Endodermal cell (in vitro differentiated cells): Measurements from ENCODE around the gene MIX23. TPM values are rescaled to one million over a fixed set of nuclear protein-coding genes. Genes with fewer than 3 reads are reported as not detected.

Experiments used
- DNase-seq: peaks from one replicate; pipeline ENCODE4 v3.0.0-alpha.2; 2017
- H3K27ac ChIP-seq: 2 replicates; pipeline ENCODE4 v1.5.1; 2013; ENCODE audit warnings: mild to moderate bottlenecking, low read depth, low read length, moderate library complexity
- H3K27me3 ChIP-seq: 2 replicates; pipeline ENCODE4 v1.6.1; 2013; ENCODE audit warnings: mild to moderate bottlenecking, low read length, moderate library complexity; ENCODE audit not compliant: insufficient read depth, control insufficient read depth, poor library complexity, severe bottlenecking
- H3K36me3 ChIP-seq: 2 replicates; pipeline ENCODE4 v1.7.0; 2013; ENCODE audit warnings: mild to moderate bottlenecking, low read length, moderate library complexity; ENCODE audit not compliant: control insufficient read depth, insufficient read depth
- H3K4me1 ChIP-seq: one replicate; pipeline ENCODE4 v1.7.0; 2013; ENCODE audit warnings: low read length; ENCODE audit not compliant: control insufficient read depth, insufficient read depth
- H3K4me3 ChIP-seq: 2 replicates; pipeline ENCODE4 v1.5.1; 2013; ENCODE audit warnings: mild to moderate bottlenecking, low read length, moderate library complexity
- H3K9ac ChIP-seq: 2 replicates; pipeline ENCODE4 v1.6.1; 2013; ENCODE audit warnings: mild to moderate bottlenecking, low read length, moderate library complexity; ENCODE audit not compliant: poor library complexity, severe bottlenecking; ENCODE audit errors: extremely low read depth
- H3K9me3 ChIP-seq: 2 replicates; pipeline ENCODE4 v1.6.1; 2013; ENCODE audit warnings: mild to moderate bottlenecking, low read length, moderate library complexity; ENCODE audit not compliant: control insufficient read depth
- H3K27ac Mint-ChIP-seq: 2 replicates; pipeline ENCODE4 v1.8.0; 2020; ENCODE audit warnings: mixed read lengths
- H3K27me3 Mint-ChIP-seq: 2 replicates; pipeline ENCODE4 v1.8.0; 2021; ENCODE audit warnings: mild to moderate bottlenecking, mixed read lengths; ENCODE audit not compliant: insufficient read depth
- H3K36me3 Mint-ChIP-seq: 2 replicates; pipeline ENCODE4 v1.8.0; 2020; ENCODE audit warnings: low read depth, mixed read lengths
- H3K4me1 Mint-ChIP-seq: 2 replicates; pipeline ENCODE4 v1.8.0; 2020; ENCODE audit warnings: mixed read lengths
- H3K4me3 Mint-ChIP-seq: 2 replicates; pipeline ENCODE4 v1.8.0; 2020; ENCODE audit warnings: mild to moderate bottlenecking, moderate library complexity, mixed read lengths
- H3K9me3 Mint-ChIP-seq: 2 replicates; pipeline ENCODE4 v1.8.0; 2020; ENCODE audit warnings: mild to moderate bottlenecking, mixed read lengths
- CTCF ChIP-seq: fragments of 200-600 bp; sonication (generic); conservative IDR thresholded peaks from 2 replicates; pipeline ENCODE4 v1.5.0; 2021; ENCODE audit warnings: antibody characterized with exemption, mild to moderate bottlenecking
- WGBS, 2 experiments: methylation state at CpG; one replicate each; pipeline versions ENCODE4 v1.1.5 to v1.1.7; 2013; ENCODE audit warnings: missing lambda C conversion rate in 2 of 2, mixed read lengths in 1 of 2; ENCODE audit not compliant: insufficient coverage in 1 of 2, insufficient read length in 1 of 2; 5-methylcytosine and 5-hydroxymethylcytosine counted together
- total RNA-seq, 2 donors: library from RNA; stranded (reverse); fragmentation: NEBNext Ultra II Directional in 1 of 2; extraction: Animal tissue kit (Norgen Biotek cat#: 25700) in 1 of 2; gene quantifications; 2 replicates in 1 of 2; 3 replicates in 1 of 2; pipeline ENCODE4 v1.2.1, GENCODE V29; 2021

Gene MIX23
- total RNA-seq, 2 donors from 2014 or later: 54.1 to 62.6 TPM

DNA sequence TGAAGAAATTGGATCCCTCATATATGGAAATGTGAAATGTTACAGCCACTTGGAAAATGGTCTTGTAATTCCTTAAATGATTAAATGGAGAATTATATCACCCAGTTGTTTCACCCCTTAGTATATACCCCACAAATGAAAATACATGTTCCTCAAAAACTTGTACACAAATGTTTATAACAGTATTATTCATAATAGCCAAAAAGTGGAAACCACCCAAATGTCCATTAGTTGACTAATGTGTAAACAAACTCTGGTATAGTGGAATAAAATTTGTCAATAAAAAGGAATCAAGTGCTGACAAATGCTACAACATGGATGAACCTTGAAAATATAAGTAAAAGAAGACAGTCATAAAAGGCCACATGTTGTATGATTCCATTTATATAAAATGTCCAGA, 13.5 kb upstream of the MIX23 start:
- no peak for TF ChIP-seq CTCF
- Mint-ChIP-seq H3K9me3 (no peaks in the 10 kb centered on the region), H3K27ac (no peak overlapping the region), H3K4me3 (no peak overlapping the region), H3K36me3 (no peaks in the 10 kb centered on the region), H3K27me3 (no peaks in the 10 kb centered on the region), H3K4me1 (no peaks in the 10 kb centered on the region)
- Histone ChIP-seq H3K27ac (no peak overlapping the region), H3K4me1 (peaks cover 3% of the 10 kb centered on the region), H3K36me3 (no peaks in the 10 kb centered on the region), H3K9me3 (no peaks in the 10 kb centered on the region), H3K9ac (no peak overlapping the region), H3K4me3 (no peak overlapping the region), H3K27me3 (no peaks in the 10 kb centered on the region)
- DNase-seq: no peak

DNA sequence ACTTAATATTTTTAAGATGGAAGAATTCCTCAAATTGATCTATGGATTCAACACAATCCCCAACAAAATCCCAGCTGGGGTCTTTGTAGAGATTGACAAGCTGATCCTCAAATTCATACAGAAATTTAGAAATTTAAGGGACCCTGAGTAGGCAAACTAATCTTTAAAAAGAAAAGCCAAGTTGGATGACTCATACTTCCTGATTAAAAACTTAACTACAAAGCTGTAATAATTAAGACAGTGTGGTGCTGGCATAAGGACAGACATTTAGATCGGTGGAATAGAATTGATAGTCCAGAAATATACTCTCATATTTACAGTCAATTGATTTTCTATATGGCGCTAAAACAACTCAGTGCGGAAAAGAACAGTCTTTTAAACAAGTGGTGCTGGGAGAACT, 12.6 kb upstream of the MIX23 start:
- H3K27ac Mint-ChIP-seq: no peak overlapping the region
- no peaks in the 10 kb centered on the region for H3K9me3 Mint-ChIP-seq
- WGBS, 2 experiments: 90% methylated on average over 2 of the region's 3 CpGs; no CpG with 5 or more reads in 1 of the 2 experiments
- H3K36me3 Mint-ChIP-seq: no peaks in the 10 kb centered on the region
- no peak overlapping the region for H3K4me3 ChIP-seq
- DNase-seq: no peak
- H3K27ac ChIP-seq: no peak overlapping the region
- peaks cover 3% of the 10 kb centered on the region for H3K4me1 Mint-ChIP-seq
- no peak for TF ChIP-seq CTCF
- H3K27me3 Mint-ChIP-seq: no peaks in the 10 kb centered on the region
- no peaks in the 10 kb centered on the region for H3K9me3 ChIP-seq
- H3K4me3 Mint-ChIP-seq: no peak overlapping the region
- H3K27me3 ChIP-seq: no peaks in the 10 kb centered on the region
- no peak overlapping the region for H3K9ac ChIP-seq
- H3K4me1 ChIP-seq: peaks cover 3% of the 10 kb centered on the region
- H3K36me3 ChIP-seq: no peaks in the 10 kb centered on the region

DNA sequence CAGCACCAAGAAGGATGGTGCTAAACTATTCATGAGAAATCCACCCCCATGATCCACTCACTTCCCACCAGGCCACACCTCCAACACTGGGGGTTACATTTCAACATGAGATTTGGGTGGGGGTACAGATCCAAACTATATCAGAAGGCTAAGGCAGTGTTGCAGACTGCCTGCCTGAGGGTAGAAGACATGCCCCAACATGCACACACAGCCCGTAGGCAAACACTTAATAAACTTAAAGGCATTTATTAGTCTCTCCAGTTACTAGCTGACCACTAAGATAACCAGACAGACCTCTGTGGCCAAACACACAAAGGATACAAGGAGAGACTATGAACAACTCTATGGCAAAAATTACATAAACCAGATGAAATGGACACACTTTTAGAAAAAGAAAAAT, 11.1 kb upstream of the MIX23 start:
- Histone ChIP-seq H3K27ac (no peak overlapping the region), H3K36me3 (no peaks in the 10 kb centered on the region), H3K4me1 (peaks cover 3% of the 10 kb centered on the region), H3K4me3 (no peak overlapping the region), H3K9me3 (no peaks in the 10 kb centered on the region), H3K9ac (no peak overlapping the region), H3K27me3 (no peaks in the 10 kb centered on the region)
- DNase-seq: no peak
- 80 to 100% methylated on average over 1 of the region's 1 CpG for WGBS, 2 experiments
- H3K27ac Mint-ChIP-seq: peak overlapping the region; percentile 18
- H3K36me3 Mint-ChIP-seq: no peaks in the 10 kb centered on the region
- no peak overlapping the region for H3K4me3 Mint-ChIP-seq
- peaks cover 7% of the 10 kb centered on the region for H3K4me1 Mint-ChIP-seq
- H3K27me3 Mint-ChIP-seq: no peaks in the 10 kb centered on the region
- H3K9me3 Mint-ChIP-seq: no peaks in the 10 kb centered on the region
- TF ChIP-seq CTCF: no peak
